HEK293 (cell line): ENCODE results near the gene COPRS.

Experiments
- ATF2 ChIP-seq: fragments of 450-650 bp; formaldehyde crosslinking; IDR thresholded peaks from 2 replicates; pipeline ENCODE4 v1.5.1; 2016; ENCODE audit warnings: missing biosample characterization, missing genetic modification characterization, low read depth
- CTCF ChIP-seq: fragments of 450-650 bp; formaldehyde crosslinking; IDR thresholded peaks from 2 replicates; pipeline ENCODE4 v1.5.1; 2016; ENCODE audit warnings: missing biosample characterization, missing genetic modification characterization
- GLIS2 ChIP-seq: fragments of 450-650 bp; formaldehyde crosslinking; IDR thresholded peaks from 2 replicates; pipeline ENCODE4 v1.5.1; 2016; ENCODE audit warnings: missing biosample characterization, missing genetic modification characterization
- HOXC10 ChIP-seq: sonication (generic); formaldehyde crosslinking; IDR thresholded peaks from 2 replicates; pipeline ENCODE4 v1.8.1; 2023; ENCODE audit warnings: mild to moderate bottlenecking, missing genetic modification reagents
- HOXD13 ChIP-seq: sonication (generic); formaldehyde crosslinking; IDR thresholded peaks from 2 replicates; pipeline ENCODE4 v1.8.0; 2022; ENCODE audit warnings: missing genetic modification reagents, borderline replicate concordance
- ZNF114 ChIP-seq: fragments of 450-650 bp; formaldehyde crosslinking; IDR thresholded peaks from 2 replicates; pipeline ENCODE4 v1.5.0; 2017; ENCODE audit warnings: missing biosample characterization, missing genetic modification characterization
- ZNF132 ChIP-seq: fragments of 450-650 bp; formaldehyde crosslinking; IDR thresholded peaks from 2 replicates; pipeline ENCODE4 v1.5.1; 2017; ENCODE audit warnings: missing biosample characterization, missing genetic modification characterization, borderline replicate concordance
- ZNF274 ChIP-seq, 2 experiments: fragments of 200-500 bp in 1 of 2; fragments of 450-650 bp in 1 of 2; sonication (Bioruptor generic) in 1 of 2; formaldehyde crosslinking in 1 of 2; IDR thresholded peaks; 2 replicates each; pipeline versions ENCODE4 v1.5.1 to v1.6.1; 2014 to 2016; ENCODE audit warnings: borderline replicate concordance in 1 of 2, inconsistent platforms in 1 of 2, low read length in 1 of 2, missing biosample characterization in 1 of 2, missing genetic modification characterization in 1 of 2
- ZNF335 ChIP-seq: fragments of 450-650 bp; formaldehyde crosslinking; conservative IDR thresholded peaks from 2 replicates; pipeline ENCODE4 v1.5.1; 2016; ENCODE audit warnings: missing biosample characterization, missing genetic modification characterization
- ZNF704 ChIP-seq: fragments of 450-650 bp; formaldehyde crosslinking; IDR thresholded peaks from 2 replicates; pipeline ENCODE4 v1.5.1; 2016; ENCODE audit warnings: missing biosample characterization, missing genetic modification characterization
- TF ChIP-seq, protein P1 (sequence below): fragments of 450-650 bp; formaldehyde crosslinking; IDR thresholded peaks from 2 replicates; pipeline ENCODE4 v1.5.1; 2016; ENCODE audit warnings: missing biosample characterization, missing genetic modification characterization
- TF ChIP-seq, protein P2 (sequence below): fragments of 450-650 bp; formaldehyde crosslinking; IDR thresholded peaks from 2 replicates; pipeline ENCODE4 v1.5.1; 2016; ENCODE audit warnings: missing biosample characterization, missing genetic modification characterization

DNA sequence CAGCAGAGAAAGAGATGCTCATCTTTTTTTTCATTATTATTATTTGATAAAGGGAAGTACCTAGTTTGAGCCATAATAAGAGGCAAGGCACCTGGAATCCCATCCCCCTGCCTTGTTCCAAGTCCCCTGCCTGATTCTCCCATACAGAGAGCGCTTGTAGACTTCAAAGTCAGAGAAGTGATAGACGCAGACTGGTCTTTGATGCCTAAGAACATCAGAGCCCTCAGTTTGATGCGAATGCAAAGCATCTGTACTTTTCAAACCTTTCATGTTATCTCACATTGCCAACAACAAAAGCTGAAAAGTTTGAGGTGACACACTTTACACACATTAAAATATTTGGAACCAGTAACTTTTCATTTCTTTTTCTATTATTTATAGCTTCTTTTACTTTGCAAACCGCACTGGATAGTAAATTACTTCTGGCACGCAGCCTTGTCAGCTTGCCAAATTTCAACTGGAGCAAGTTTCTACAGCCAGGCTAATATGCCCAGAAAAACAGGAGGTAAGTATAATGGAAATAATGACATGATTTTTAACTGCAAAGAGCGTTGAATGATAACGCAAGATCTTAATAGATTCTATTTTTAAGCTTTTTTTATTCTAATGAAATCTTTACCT lies 48.4 kb upstream of the COPRS start:
- no peak for TF ChIP-seq ZNF274 (IDR thresholded peaks at IDR 0.05; ENCODE audit: low read length)
- no peak for TF ChIP-seq ZNF274 (tag by site-specific recombination; IDR thresholded peaks at IDR 0.05; ENCODE audit: borderline replicate concordance)
- no peak for TF ChIP-seq ZNF114 (tag by site-specific recombination)
- TF ChIP-seq, protein P1, sequence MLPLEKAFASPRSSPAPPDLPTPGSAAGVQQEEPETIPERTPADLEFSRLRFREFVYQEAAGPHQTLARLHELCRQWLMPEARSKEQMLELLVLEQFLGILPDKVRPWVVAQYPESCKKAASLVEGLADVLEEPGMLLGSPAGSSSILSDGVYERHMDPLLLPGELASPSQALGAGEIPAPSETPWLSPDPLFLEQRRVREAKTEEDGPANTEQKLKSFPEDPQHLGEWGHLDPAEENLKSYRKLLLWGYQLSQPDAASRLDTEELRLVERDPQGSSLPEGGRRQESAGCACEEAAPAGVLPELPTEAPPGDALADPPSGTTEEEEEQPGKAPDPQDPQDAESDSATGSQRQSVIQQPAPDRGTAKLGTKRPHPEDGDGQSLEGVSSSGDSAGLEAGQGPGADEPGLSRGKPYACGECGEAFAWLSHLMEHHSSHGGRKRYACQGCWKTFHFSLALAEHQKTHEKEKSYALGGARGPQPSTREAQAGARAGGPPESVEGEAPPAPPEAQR: no peak
- TF ChIP-seq CTCF (tag by site-specific recombination): no peak
- no peak for TF ChIP-seq ATF2 (tag by site-specific recombination)
- no peak for TF ChIP-seq HOXC10 (CRISPR knock-in tag)
- TF ChIP-seq GLIS2 (tag by site-specific recombination): no peak
- no peak for TF ChIP-seq HOXD13
- peak; percentile 12 for TF ChIP-seq ZNF335
- TF ChIP-seq ZNF704: no peak
- no peak for TF ChIP-seq ZNF132 (tag by site-specific recombination)
- TF ChIP-seq, protein P2, sequence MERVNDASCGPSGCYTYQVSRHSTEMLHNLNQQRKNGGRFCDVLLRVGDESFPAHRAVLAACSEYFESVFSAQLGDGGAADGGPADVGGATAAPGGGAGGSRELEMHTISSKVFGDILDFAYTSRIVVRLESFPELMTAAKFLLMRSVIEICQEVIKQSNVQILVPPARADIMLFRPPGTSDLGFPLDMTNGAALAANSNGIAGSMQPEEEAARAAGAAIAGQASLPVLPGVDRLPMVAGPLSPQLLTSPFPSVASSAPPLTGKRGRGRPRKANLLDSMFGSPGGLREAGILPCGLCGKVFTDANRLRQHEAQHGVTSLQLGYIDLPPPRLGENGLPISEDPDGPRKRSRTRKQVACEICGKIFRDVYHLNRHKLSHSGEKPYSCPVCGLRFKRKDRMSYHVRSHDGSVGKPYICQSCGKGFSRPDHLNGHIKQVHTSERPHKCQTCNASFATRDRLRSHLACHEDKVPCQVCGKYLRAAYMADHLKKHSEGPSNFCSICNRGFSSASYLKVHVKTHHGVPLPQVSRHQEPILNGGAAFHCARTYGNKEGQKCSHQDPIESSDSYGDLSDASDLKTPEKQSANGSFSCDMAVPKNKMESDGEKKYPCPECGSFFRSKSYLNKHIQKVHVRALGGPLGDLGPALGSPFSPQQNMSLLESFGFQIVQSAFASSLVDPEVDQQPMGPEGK (tag by site-specific recombination): no peak
